Gastroesophageal sphincter (tissue), 3 donors: Measurements from ENCODE around the gene TSTD2.

ENCODE experiments used
- CTCF ChIP-seq, 4 experiments: fragments of 200-600 bp in 2 of 4; fragments of 450-650 bp in 2 of 4; sonication (generic) in 1 of 4; IDR thresholded peaks; one replicate each; pipeline ENCODE4 v1.5.1; 2017 to 2019; ENCODE audit warnings: antibody characterized with exemption in 4 of 4, mild to moderate bottlenecking in 2 of 4, moderate library complexity in 2 of 4
- EP300 ChIP-seq: sonication (generic); formaldehyde crosslinking; IDR thresholded peaks from one replicate; pipeline ENCODE4 v1.6.1; 2017; ENCODE audit warnings: antibody characterized with exemption, mild to moderate bottlenecking
- POLR2A ChIP-seq, 2 donors: fragments of 450-650 bp; IDR thresholded peaks; one replicate each; pipeline ENCODE4 v1.6.1; 2017; ENCODE audit warnings: antibody characterized with exemption in 2 of 2, mild to moderate bottlenecking in 2 of 2, moderate library complexity in 1 of 2

GRCh38 chr9:97673922-97674321, 40.8 kb upstream of the TSTD2 start:
- TF ChIP-seq CTCF (IDR thresholded peaks at IDR 0.05): no peak
- no peak for TF ChIP-seq POLR2A (IDR thresholded peaks at IDR 0.05)
- no peak for TF ChIP-seq EP300
